AG08395 (cell line): Measurements from ENCODE around the gene TEX264.
"Not testable (repeated sequence)": the region's sequence is repeated elsewhere in the genome, so short reads cannot be mapped to it uniquely, and the experiment has no call there.

Experiments
- DNase-seq: peaks from one replicate; pipeline ENCODE4 v3.0.0; 2012; ENCODE audit warnings: mixed read lengths, low spot score

Gene TEX264

DNA sequence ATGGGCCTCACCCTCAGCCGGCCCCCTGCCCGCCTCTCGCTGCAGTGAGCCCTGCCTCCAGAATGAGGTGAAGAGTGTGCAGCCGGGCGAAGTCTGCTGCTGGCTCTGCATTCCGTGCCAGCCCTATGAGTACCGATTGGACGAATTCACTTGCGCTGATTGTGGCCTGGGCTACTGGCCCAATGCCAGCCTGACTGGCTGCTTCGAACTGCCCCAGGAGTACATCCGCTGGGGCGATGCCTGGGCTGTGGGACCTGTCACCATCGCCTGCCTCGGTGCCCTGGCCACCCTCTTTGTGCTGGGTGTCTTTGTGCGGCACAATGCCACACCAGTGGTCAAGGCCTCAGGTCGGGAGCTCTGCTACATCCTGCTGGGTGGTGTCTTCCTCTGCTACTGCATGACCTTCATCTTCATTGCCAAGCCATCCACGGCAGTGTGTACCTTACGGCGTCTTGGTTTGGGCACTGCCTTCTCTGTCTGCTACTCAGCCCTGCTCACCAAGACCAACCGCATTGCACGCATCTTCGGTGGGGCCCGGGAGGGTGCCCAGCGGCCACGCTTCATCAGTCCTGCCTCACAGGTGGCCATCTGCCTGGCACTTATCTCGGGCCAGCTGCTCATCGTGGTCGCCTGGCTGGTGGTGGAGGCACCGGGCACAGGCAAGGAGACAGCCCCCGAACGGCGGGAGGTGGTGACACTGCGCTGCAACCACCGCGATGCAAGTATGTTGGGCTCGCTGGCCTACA lies 44.4 kb downstream of the TEX264 start:
- no peak for DNase-seq

GRCh38 chr3:51715977-51716294 lies 44.9 kb downstream of the TEX264 start:
- no peak for DNase-seq

DNA sequence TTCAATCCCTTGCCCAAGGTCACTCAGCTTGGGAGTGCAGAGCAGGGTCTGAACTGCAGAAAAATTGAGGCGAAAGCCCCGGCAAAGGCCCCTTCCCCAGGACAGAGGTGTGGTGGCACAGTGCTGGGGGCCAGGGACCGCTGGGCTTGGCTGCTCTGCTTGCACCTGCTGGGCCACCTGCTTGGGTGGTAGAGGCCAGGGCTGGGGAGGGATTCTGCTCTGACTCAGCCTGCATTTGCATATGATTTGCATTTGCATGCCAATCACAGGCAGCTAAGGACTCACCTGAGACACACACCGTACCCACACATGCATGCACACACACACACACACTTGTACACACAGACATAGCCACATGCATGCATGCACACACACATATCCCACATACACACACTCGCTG lies 45.8 kb downstream of the TEX264 start:
- DNase-seq = no peak

DNA sequence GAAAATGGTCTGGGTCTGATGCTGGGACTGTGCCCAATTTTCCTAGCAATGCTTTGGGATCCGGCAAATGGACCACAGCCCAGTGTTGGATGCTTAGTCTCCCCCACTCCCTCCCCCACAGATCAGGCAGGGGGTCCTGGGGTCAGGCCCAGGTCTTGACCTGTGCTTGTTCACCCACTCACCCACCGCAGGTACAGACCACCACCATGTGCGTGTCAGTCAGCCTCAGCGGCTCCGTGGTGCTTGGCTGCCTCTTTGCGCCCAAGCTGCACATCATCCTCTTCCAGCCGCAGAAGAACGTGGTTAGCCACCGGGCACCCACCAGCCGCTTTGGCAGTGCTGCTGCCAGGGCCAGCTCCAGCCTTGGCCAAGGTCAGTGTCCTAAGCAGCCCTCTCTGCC lies 46.4 kb downstream of the TEX264 start:
- DNase-seq = no peak

GRCh38 chr3:51717947-51718346 lies 46.9 kb downstream of the TEX264 start:
- DNase-seq = no peak

GRCh38 chr3:51718547-51719409 lies 47.7 kb downstream of the TEX264 start:
- DNase-seq = peak; percentile 45

GRCh38 chr3:51719410-51720025 lies 48.5 kb downstream of the TEX264 start:
- no peak for DNase-seq

DNA sequence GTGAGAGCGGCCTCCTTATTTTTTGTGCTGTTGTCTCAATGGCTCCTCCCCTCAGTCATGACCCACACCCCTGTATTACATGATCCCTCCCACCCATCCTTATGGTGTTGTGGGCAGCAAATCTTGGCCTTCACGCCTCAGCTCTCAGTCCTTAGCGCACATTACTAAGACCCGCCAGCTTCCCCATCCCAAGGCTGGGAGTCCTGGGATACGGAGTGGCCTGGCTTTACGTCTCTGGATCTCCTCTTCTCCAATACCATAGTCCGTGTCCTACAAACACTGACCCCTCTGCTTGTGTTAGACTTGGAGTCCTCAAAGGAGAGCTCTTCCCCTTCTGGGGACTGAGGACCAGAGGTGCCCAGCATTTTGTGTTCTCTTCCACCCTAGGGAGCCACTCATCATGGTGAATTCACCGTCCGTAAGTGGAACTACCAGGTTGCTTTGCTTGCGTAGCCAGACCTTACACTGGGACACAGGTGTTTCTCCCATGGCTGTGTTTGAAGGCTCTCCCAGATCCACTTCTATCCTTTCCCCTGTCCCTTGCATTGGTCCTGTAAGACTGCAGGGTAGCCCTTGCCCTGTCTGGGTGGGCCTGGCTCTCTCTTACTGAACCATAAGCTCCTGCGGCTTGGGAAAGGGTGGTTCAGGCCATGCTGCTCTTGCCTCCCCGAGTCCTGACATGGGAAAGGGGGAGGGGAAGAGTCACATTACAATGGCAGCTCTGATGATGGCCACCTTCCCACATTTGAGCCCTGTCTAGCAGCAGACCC lies 49.4 kb downstream of the TEX264 start:
- no peak for DNase-seq

DNA sequence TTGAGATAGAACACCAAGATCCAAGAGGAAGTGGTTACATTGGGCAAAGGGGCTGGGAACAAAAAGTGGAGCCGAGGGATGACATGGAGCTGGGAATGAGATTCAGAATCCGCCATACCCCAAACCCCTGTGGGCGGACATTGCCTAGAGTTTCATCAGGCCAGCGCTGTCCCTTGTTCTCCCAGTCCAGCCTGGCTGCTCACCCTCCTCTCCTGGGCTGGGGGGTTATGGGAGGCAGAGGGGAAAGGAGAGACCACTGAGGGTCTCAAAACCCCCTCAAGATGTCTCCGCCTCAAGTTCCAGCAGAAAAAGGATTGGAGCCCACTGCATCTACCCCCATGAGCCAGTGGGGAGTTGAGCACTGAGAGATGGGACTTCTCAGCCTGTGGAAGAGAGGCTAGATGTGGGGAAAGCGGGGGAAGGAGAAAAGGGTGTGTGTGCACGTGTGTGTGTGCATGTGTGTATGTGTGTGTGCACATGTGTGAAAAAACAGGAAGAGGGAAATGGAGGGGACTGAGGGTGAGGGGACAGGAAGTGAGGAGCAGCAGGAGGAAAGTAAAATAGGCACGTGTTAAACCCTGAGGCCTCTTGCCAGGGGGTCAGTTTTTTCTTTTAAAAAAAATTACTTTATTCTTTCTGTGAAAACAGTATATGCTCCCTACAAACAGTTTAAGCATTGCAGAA lies 50.2 kb downstream of the TEX264 start:
- no peak for DNase-seq

DNA sequence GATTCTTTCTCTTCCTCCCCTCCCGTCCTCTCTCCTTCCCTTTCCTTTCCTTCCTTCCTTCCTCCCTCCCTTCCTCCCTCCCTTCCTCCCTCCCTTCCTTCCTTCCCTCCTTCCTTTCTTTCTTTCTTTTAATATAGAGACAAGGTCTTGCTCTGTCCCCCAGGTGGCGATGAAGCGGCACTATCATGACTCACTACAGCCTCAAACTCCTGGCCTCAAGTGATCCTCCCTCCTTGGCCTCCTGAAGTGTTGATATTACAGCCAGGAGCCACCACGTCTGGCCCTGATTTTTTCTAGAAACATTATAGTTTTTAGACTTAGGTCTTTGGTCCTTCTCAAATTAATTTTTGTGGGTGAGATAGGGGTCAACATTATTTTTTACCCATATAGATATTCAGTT lies 51.3 kb downstream of the TEX264 start:
- no peak for DNase-seq

GRCh38 chr3:51727500-51727899 lies 56.4 kb downstream of the TEX264 start:
- no peak for DNase-seq

GRCh38 chr3:51729042-51729633 lies 58.1 kb downstream of the TEX264 start:
- DNase-seq = no peak

GRCh38 chr3:51733859-51734571 lies 63.0 kb downstream of the TEX264 start:
- DNase-seq = no peak

GRCh38 chr3:51734572-51734907 lies 63.5 kb downstream of the TEX264 start:
- DNase-seq = no peak

DNA sequence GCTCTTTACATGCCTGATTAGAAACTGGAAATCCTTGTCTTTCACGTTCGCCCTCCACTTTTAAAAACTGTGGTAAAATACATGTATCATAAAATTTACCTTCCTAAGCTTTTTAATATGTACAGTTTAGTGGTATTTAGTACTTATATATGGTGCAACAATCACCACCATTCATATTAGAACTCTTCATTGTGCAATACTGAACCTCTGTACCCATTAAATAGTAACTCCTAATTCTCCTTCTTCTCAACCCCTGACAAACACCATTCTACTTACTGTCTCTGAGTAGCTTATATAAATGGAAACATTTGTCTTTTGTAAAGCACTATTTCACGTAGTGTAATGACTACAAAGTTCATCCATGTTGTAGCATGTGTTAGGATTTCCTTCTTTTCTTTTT lies 64.0 kb downstream of the TEX264 start:
- no peak for DNase-seq

DNA sequence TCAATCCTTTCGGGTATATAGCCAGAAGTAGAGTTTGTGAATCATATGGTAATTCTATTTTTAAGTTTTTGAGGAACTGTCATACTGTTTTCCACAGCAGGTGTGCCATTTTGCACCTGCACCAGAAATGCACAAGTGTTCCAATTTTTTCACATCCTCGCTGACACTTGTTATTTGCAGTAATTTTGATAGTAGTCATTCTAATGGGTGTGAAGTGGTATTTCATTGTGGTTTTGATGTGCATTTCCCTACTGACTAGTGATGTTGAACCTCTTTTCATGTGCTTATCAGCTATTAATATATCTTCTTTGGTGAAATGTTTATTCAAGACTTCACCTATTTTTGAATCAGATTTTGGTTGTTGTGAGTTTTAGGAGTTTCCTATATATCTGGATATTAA lies 64.9 kb downstream of the TEX264 start:
- no peak for DNase-seq

GRCh38 chr3:51739110-51739509 lies 68.1 kb downstream of the TEX264 start:
- no peak for DNase-seq

DNA sequence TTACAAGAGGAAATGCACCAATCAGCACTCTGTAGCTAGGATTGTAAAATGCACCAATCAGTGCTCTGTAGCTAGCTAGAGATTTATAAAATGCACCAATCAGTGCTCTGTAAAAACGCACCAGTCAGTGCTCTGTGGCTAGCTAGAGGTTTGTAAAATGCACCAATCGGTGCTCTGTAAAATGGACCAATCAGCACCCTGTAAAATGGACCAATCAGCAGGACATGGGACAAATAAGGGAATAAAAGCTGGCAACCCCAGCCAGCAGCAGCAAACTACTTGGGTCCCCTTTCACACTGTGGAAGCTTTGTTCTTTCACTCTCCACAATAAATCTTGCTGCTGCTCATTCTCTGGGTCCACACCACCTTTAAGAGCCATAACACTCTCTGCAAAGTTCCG lies 71.3 kb downstream of the TEX264 start:
- not testable (repeated sequence) for DNase-seq

- DNase-seq = not testable (repeated sequence)
Measured at GRCh38 chr3:51742978-51743377, 71.9 kb downstream of the TEX264 start.

GRCh38 chr3:51747840-51748239 lies 76.8 kb downstream of the TEX264 start:
- DNase-seq = no peak

- DNase-seq = no peak
Measured at GRCh38 chr3:51748327-51748726, 77.3 kb downstream of the TEX264 start.
